Fibroblast of lung (primary cell): Measurements from ENCODE around the gene BCAS3. TPM values are rescaled to one million over a fixed set of nuclear protein-coding genes. Genes with fewer than 3 reads are reported as not detected.

Experiments
- DNase-seq, 2 donors: peaks; one replicate each; pipeline versions ENCODE4 v3.0.0 to v3.0.0-alpha.2; 2010; ENCODE audit warnings: low read depth in 2 of 2
- H2AFZ ChIP-seq: 2 replicates; pipeline ENCODE4 v1.5.1; 2012; ENCODE audit warnings: low read length, control low read depth, inconsistent platforms
- H3K27ac ChIP-seq: 2 replicates; pipeline ENCODE4 v1.5.1; 2011; ENCODE audit warnings: low read length, control low read depth; ENCODE audit not compliant: insufficient read depth
- H3K27me3 ChIP-seq: 2 replicates; pipeline ENCODE4 v1.5.1; 2011; ENCODE audit warnings: mild to moderate bottlenecking, low read length; ENCODE audit not compliant: control insufficient read depth, insufficient read depth
- H3K36me3 ChIP-seq: 2 replicates; pipeline ENCODE4 v1.5.1; 2011; ENCODE audit warnings: low read length; ENCODE audit not compliant: control insufficient read depth, insufficient read depth
- H3K4me1 ChIP-seq: 2 replicates; pipeline ENCODE4 v1.5.1; 2011; ENCODE audit warnings: low read length; ENCODE audit not compliant: control insufficient read depth, insufficient read depth; ENCODE audit errors: extremely low read depth
- H3K4me2 ChIP-seq: 2 replicates; pipeline ENCODE4 v1.5.1; 2011; ENCODE audit warnings: low read length, control low read depth; ENCODE audit not compliant: insufficient read depth; ENCODE audit errors: extremely low read depth
- H3K4me3 ChIP-seq, 4 experiments: fragments of 200-600 bp in 1 of 4; sonication (generic) in 1 of 4; replicated peaks in 1 of 4; 2 replicates each; pipeline ENCODE4 v1.5.1; 2011 to 2016; ENCODE audit warnings: low read length in 4 of 4, low read depth in 3 of 4, mild to moderate bottlenecking in 3 of 4, control low read depth in 2 of 4, inconsistent platforms in 1 of 4, mixed read lengths in 1 of 4; ENCODE audit not compliant: insufficient read depth in 1 of 4; ENCODE audit errors: control extremely low read depth in 1 of 4
- H3K79me2 ChIP-seq: 2 replicates; pipeline ENCODE4 v1.5.1; 2012; ENCODE audit warnings: mild to moderate bottlenecking, low read length, inconsistent platforms; ENCODE audit not compliant: control insufficient read depth, insufficient read depth
- H3K9ac ChIP-seq: 2 replicates; pipeline ENCODE4 v1.5.1; 2011; ENCODE audit warnings: mild to moderate bottlenecking, low read length, control low read depth; ENCODE audit not compliant: insufficient read depth
- H3K9me3 ChIP-seq: 2 replicates; pipeline ENCODE4 v1.5.1; 2012; ENCODE audit warnings: low read depth, low read length; ENCODE audit not compliant: control insufficient read depth, insufficient read depth
- H4K20me1 ChIP-seq: 2 replicates; pipeline ENCODE4 v1.5.1; 2011; ENCODE audit warnings: low read length; ENCODE audit not compliant: control insufficient read depth, insufficient read depth; ENCODE audit errors: extremely low read depth
- EZH2 ChIP-seq: IDR thresholded peaks from 2 replicates; pipeline ENCODE4 v1.5.1; 2012; ENCODE audit warnings: low read length, control low read depth, mild to moderate bottlenecking; ENCODE audit errors: missing control alignments
- polyA plus RNA-seq, 2 donors: library from polyadenylated mRNA; depleted of rRNA in 1 of 2; stranded (reverse) in 1 of 2; unstranded in 1 of 2; fragments of >200 nt; gene quantifications; 2 replicates each; pipeline ENCODE4 v1.2.1, GENCODE V29; 2011 to 2012; ENCODE audit warnings: missing spikeins in 1 of 2
- total RNA-seq: library from RNA; depleted of rRNA; stranded (reverse); fragments of >200 nt; gene quantifications from 2 replicates; pipeline ENCODE4 v1.2.1, GENCODE V29; 2014
- TF ChIP-seq, protein P1 (sequence below), 2 donors: IDR thresholded peaks in 1 of 2; conservative IDR thresholded peaks in 1 of 2; 1 replicate in 1 of 2; 2 replicates in 1 of 2; pipeline ENCODE4 v1.5.1; 2011 to 2012; ENCODE audit warnings: low read length in 2 of 2, control low read depth in 1 of 2, inconsistent platforms in 1 of 2, low read depth in 1 of 2, mild to moderate bottlenecking in 1 of 2

The BCAS3 gene
- total and polyA plus RNA-seq, 2 donors (not counting 1 experiment from before 2014, with no cell fraction given), result 9.9 to 43.6 TPM

DNA sequence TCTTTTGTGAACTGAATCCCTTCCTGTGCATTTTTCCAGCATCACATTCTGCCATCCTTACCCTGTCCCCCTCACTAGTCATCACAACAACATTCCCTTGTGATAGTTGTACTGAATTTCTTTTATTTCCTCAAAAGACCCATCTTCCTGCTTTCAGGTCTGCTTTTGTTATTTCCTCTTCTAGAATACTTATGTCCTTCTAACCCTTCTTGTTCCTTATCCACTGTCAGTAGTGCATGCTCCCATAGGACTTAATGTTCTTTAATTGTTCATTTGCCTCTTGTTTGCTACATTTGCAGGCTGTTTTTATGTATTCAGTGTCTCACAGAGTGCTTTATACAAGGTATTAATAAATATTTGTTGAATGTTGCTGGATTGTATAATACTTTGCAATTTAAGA lies 73.0 kb downstream of the BCAS3 start:
- TF ChIP-seq, protein P1, sequence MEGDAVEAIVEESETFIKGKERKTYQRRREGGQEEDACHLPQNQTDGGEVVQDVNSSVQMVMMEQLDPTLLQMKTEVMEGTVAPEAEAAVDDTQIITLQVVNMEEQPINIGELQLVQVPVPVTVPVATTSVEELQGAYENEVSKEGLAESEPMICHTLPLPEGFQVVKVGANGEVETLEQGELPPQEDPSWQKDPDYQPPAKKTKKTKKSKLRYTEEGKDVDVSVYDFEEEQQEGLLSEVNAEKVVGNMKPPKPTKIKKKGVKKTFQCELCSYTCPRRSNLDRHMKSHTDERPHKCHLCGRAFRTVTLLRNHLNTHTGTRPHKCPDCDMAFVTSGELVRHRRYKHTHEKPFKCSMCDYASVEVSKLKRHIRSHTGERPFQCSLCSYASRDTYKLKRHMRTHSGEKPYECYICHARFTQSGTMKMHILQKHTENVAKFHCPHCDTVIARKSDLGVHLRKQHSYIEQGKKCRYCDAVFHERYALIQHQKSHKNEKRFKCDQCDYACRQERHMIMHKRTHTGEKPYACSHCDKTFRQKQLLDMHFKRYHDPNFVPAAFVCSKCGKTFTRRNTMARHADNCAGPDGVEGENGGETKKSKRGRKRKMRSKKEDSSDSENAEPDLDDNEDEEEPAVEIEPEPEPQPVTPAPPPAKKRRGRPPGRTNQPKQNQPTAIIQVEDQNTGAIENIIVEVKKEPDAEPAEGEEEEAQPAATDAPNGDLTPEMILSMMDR (conservative IDR thresholded peaks at IDR 0.05 in 1 of 2, IDR thresholded peaks at IDR 0.05 in 1 of 2; ENCODE audit: low read depth in 1 of 2, low read length in 2 of 2), result no peak
- TF ChIP-seq EZH2, result no peak
- Histone ChIP-seq H4K20me1 (no peaks in the 10 kb centered on the region), H3K27ac (no peak overlapping the region), H2AFZ (no peak overlapping the region), H3K4me3 (no peak overlapping the region), H3K4me2 (no peak overlapping the region), H3K36me3 (no peaks in the 10 kb centered on the region), H3K4me1 (no peaks in the 10 kb centered on the region), H3K27me3 (no peaks in the 10 kb centered on the region), H3K79me2 (no peaks in the 10 kb centered on the region), H3K9me3 (no peaks in the 10 kb centered on the region), H3K9ac (no peak overlapping the region)
- no peak for DNase-seq

DNA sequence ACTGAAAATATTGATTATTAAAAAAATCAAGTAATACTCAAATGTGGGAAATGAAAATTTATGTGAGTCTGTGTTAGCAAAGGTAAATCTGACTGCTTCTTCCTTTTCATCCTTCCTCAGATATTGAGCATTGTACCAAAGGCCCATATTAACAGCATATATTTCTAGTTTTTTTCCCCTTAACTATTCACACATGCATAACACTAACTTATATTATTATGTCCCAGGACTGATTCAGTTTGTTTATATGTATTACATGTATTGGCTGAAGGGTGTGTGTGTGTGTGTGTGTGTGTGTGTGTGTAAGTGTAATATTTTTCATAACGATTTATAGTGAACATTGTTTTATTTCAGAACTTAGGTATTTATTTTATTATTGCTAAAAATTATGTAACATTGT lies 74.2 kb downstream of the BCAS3 start:
- H3K27me3 ChIP-seq, result no peaks in the 10 kb centered on the region
- H3K9ac ChIP-seq, result no peak overlapping the region
- H3K79me2 ChIP-seq, result no peaks in the 10 kb centered on the region
- H2AFZ ChIP-seq, result no peak overlapping the region
- DNase-seq, result no peak
- no peaks in the 10 kb centered on the region for H3K36me3 ChIP-seq
- H4K20me1 ChIP-seq, result no peaks in the 10 kb centered on the region
- H3K27ac ChIP-seq, result no peak overlapping the region
- H3K4me2 ChIP-seq, result no peak overlapping the region
- H3K9me3 ChIP-seq, result no peaks in the 10 kb centered on the region
- TF ChIP-seq, protein P1 (conservative IDR thresholded peaks at IDR 0.05 in 1 of 2, IDR thresholded peaks at IDR 0.05 in 1 of 2; ENCODE audit: low read depth in 1 of 2, low read length in 2 of 2), result no peak
- TF ChIP-seq EZH2, result no peak
- no peak overlapping the region for H3K4me3 ChIP-seq
- H3K4me1 ChIP-seq, result no peaks in the 10 kb centered on the region

DNA sequence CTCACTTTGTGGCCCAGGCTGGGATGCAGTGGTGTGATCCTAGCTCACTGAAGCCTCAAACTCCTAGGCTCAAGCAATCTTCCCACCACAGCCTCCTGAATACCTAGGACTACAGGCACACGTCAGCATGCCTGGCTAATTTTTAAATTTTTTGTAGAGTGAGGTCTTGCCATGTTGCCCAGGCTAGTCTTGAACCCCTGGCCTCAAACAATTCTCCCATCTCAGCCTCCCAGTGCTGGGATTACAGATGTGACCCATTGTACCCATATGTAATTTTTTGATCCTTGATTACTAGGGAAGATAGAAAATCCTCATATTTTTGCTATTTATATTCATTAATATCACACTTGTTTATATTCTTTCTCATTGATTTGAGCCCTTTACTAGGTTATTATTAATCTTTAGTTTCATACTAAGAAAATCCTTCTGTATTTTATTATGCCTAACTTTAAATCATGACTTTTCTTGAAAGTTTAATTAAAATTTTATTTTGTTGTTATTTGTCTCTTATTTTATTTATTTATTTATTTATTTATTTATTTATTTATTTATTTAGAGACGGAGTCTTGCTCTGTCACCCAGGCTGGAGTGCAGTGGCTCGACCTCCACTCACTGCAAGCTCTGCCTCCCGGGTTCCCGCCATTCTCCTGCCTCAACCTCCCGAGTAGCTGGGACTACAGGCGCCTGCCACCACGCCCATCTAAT lies 75.4 kb downstream of the BCAS3 start:
- H3K4me3 ChIP-seq, result no peak overlapping the region

More for the DNA sequence above, 75.4 kb downstream of the BCAS3 start:
- Histone ChIP-seq H3K27me3 (no peaks in the 10 kb centered on the region), H3K4me1 (no peaks in the 10 kb centered on the region), H3K79me2 (no peaks in the 10 kb centered on the region), H3K9ac (no peak overlapping the region), H3K9me3 (no peaks in the 10 kb centered on the region), H3K4me2 (no peak overlapping the region), H3K36me3 (no peaks in the 10 kb centered on the region), H4K20me1 (no peaks in the 10 kb centered on the region), H2AFZ (no peak overlapping the region), H3K27ac (no peak overlapping the region)
- DNase-seq, result no peak
- TF ChIP-seq, protein P1 (conservative IDR thresholded peaks at IDR 0.05 in 1 of 2, IDR thresholded peaks at IDR 0.05 in 1 of 2; ENCODE audit: low read depth in 1 of 2, low read length in 2 of 2), result no peak
- no peak for TF ChIP-seq EZH2
